ENCODE data around the gene SLC4A5. TPM values are rescaled to one million over a fixed set of nuclear protein-coding genes. Genes with fewer than 3 reads are reported as not detected.

Gene SLC4A5
- total and polyA plus RNA-seq, 2 of the 8 experiments (the other 6 are each of a cell fraction or from before 2014, with no cell fraction given): 0.42 to 0.52 TPM

DNA sequence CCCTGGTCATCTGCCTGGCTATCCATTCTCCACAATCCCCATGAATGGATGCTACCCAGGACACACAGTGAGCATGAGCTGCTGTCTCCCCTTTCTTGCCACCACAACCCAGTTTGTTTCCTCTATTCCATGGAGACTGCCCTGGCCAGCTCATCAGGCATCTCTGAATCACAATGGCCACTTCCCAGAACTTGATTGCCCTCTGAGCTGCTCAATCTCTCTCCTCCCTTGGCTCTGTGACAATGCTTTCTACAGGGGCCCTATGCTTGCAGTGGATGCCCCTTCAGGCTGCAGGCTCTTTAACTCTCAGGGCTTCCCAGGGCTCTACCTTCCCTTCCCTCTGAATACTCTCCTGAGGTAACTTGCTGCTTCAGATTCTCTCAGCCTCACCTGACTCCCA, 14.4 kb upstream of the SLC4A5 start:
- TF ChIP-seq CTBP2 (IDR thresholded peaks at IDR 0.05; ENCODE audit: borderline replicate concordance, insufficient read depth, insufficient read length, low read length) (no peak), NANOG (IDR thresholded peaks at IDR 0.05; ENCODE audit: insufficient read depth, low read depth, low read length, poor library complexity, severe bottlenecking) (peak; percentile 61)
- ChIA-PET POLR2A (ENCODE audit: partially characterized antibody) (interaction anchor here (0.9 to 3.4 kb wide), 6 partner anchors 8 to 65 kb away, joined by 3 to 18 read pairs (median 6); no protein-coding TSS in a partner anchor), CTCF (ENCODE audit: partially characterized antibody) (interaction anchor here (0.9 to 3.6 kb wide), 6 partner anchors 10 to 108 kb away, joined by 3 to 27 read pairs (median 4); no protein-coding TSS in a partner anchor)
- Histone ChIP-seq H2AK5ac (ENCODE audit: low read depth, low read length) (no peak overlapping the region), H4K8ac (ENCODE audit: extremely low read depth, insufficient read depth, low read length) (no peak overlapping the region), H3K23ac (ENCODE audit: insufficient read length) (no peak overlapping the region), H3K4me3 (ENCODE audit: extremely low read depth in 1 of 4, insufficient read depth in 2 of 4, low read depth in 3 of 4, low read length in 4 of 4) (no peak overlapping the region), H3K79me2 (ENCODE audit: control insufficient read depth in 1 of 2, insufficient read depth in 2 of 2, low read length in 2 of 2) (no peaks in the 10 kb centered on the region), H3K27me3 (replicated peaks in 1 of 4; ENCODE audit: control insufficient read depth in 3 of 4, extremely low read depth in 1 of 4, insufficient read depth in 3 of 4, low read length in 3 of 4) (no peaks in the 10 kb centered on the region), H2AFZ (ENCODE audit: low read length) (no peak overlapping the region), H3K4me1 (replicated peaks in 1 of 4; ENCODE audit: control insufficient read depth in 3 of 4, insufficient read depth in 4 of 4, low read length in 3 of 4) (peaks cover 0 to 2% (median 0%) of the 10 kb centered on the region in 4 experiments; a peak in 2 of 7 replicates), H3K27ac (ENCODE audit: low read depth, low read length) (no peak overlapping the region), H2BK15ac (ENCODE audit: low read length) (no peak overlapping the region), H3K4me2 (ENCODE audit: insufficient read depth in 1 of 2, low read depth in 2 of 2, low read length in 2 of 2) (no peak overlapping the region), H3K9me3 (ENCODE audit: insufficient read depth in 2 of 2, low read depth in 1 of 2, low read length in 1 of 2) (no peaks in the 10 kb centered on the region), H3K23me2 (ENCODE audit: low read depth, low read length) (no peaks in the 10 kb centered on the region), H3K4ac (replicated peaks; ENCODE audit: insufficient read length, low read depth, low read length) (no peak overlapping the region), H3K14ac (ENCODE audit: insufficient read length) (no peak overlapping the region), H3K79me1 (ENCODE audit: low read depth, low read length) (no peaks in the 10 kb centered on the region; the same call in 1 of the 2 replicates), H3K18ac (ENCODE audit: extremely low read depth, low read length) (no peak overlapping the region), H3K9ac (replicated peaks in 1 of 4; ENCODE audit: extremely low read depth in 1 of 4, low read depth in 3 of 4, low read length in 3 of 4) (no peak overlapping the region), H4K5ac (ENCODE audit: insufficient read length, low read depth, low read length) (no peak overlapping the region), H4K20me1 (replicated peaks in 1 of 2; ENCODE audit: control insufficient read depth in 1 of 2, insufficient read depth in 2 of 2, low read length in 2 of 2) (peaks cover 0 to 3% of the 10 kb centered on the region in 2 experiments), H2BK20ac (ENCODE audit: low read length) (no peak overlapping the region), H2BK5ac (ENCODE audit: low read depth, low read length) (no peak overlapping the region), H2BK120ac (replicated peaks; ENCODE audit: low read depth, low read length) (no peak overlapping the region), H2BK12ac (ENCODE audit: low read depth, low read length) (no peak overlapping the region), H4K91ac (replicated peaks; ENCODE audit: insufficient read length, low read length) (no peak overlapping the region), H3K56ac (replicated peaks; ENCODE audit: insufficient read length, low read depth, low read length) (no peak overlapping the region), H3K36me3 (ENCODE audit: control insufficient read depth in 2 of 4, insufficient read depth in 4 of 4, low read length in 3 of 4) (peaks cover 25 to 51% (median 38%) of the 10 kb centered on the region in 4 experiments)
- DNase-seq (ENCODE audit: low read depth in 1 of 2, low spot score in 2 of 2) (no peak), FAIRE-seq (no peak)

Data from H1 (cell line).